GM20000 (cell line): ENCODE results near the gene GUCA2A.

ENCODE experiments used
- DNase-seq: peaks from one replicate; pipeline ENCODE4 v3.0.0; 2012; ENCODE audit warnings: low spot score
- CTCF ChIP-seq: IDR thresholded peaks from 2 replicates; pipeline ENCODE4 v1.5.1; 2012; ENCODE audit warnings: mild to moderate bottlenecking, control low read depth; ENCODE audit errors: extremely low read depth, missing control alignments

GUCA2A gene

DNA sequence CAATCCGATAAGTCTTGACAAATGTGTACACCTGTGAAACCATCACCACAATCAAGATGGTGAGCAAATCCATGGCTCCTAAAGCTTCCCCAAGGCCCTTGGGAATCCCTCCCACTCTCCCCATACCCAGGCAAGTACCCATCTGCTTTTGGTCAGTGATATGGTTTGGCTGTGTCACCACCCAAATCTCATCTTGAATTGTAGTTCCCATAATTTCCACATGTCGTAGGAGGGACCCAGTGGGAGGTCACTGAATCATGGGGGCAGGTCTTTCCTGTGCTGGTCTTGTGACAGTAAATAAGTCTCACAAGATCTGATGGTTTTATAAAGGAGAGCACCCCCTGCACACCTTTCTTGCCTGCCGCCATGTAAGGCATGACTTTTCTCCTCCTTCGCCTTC, 26.0 kb downstream of the GUCA2A start:
- TF ChIP-seq CTCF: no peak
- DNase-seq: no peak

GRCh38 chr1:42137766-42138165, 26.8 kb downstream of the GUCA2A start:
- DNase-seq: no peak
- TF ChIP-seq CTCF: no peak

GRCh38 chr1:42136466-42136865, 28.1 kb downstream of the GUCA2A start:
- DNase-seq: no peak

DNA sequence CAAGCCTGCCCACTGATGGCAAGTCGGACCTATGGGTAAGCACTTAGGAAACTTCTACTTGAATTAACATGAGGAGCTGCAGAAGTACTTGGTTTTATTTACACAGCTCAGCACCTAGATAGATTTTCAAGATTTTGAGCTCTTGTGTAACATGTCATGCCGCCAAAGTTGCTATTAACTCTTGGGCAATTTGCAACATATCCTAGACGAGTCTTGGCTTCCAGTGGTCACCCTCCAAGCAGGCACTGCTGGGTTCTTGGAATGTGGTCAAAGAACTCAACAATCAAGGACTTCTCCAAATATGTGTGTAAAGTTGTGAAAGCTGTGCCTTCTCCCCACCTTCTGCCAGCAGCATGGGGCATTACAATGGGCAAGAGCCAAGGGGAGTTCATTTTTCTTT, 29.1 kb downstream of the GUCA2A start:
- TF ChIP-seq CTCF: no peak
- DNase-seq: no peak

More at GRCh38 chr1:42136466-42136865, 28.1 kb downstream of the GUCA2A start:
- no peak for TF ChIP-seq CTCF

GRCh38 chr1:42133809-42134526, 30.6 kb downstream of the GUCA2A start:
- DNase-seq: no peak
- TF ChIP-seq CTCF: no peak

DNA sequence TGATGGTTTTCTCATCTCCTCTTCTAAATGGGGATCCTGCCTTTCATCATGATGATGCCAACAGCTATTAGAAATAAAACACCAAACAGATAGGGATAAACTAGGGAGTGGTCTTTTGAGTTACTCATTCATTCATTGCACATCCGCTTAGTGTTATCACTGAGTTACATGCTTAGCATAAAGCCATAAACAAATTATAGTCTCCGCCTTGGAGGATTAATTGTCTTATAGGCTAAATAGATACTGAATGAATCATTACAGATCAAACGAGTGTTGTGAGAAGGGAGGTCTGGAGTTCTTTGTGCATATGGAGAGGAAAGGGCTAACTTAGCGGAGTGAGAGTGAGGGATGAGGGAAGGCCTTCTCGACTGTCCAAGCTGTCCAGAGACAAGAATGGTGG, 31.2 kb downstream of the GUCA2A start:
- TF ChIP-seq CTCF: no peak
- no peak for DNase-seq

GRCh38 chr1:42130061-42130660, 34.4 kb downstream of the GUCA2A start:
- DNase-seq: no peak
- TF ChIP-seq CTCF: no peak
